ENCODE results near the gene MYO9A. TPM values are rescaled to one million over a fixed set of nuclear protein-coding genes. Genes with fewer than 3 reads are reported as not detected.

The MYO9A gene
- total RNA-seq, 1 donor from 2014 or later, result 17.0 TPM

DNA sequence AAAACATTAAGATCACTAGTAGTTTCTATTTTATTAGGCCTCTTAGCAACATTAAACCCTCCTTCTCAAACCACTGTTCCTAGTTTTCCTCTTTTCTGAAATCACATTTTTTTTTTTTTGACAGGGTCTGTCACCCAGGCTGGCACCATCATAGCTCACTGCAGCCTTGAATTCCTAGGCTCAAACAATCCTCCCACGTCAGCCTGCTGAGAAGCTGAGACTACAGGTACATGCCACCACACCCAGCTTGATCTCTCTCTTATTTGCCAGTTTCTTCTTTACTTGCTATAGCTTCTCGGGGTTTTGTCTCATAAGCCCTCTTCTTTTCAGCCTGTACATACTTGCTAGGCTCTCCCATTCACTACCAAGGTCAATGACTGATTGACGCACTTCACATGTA, 28.3 kb upstream of the MYO9A start:
- DNase-seq (ENCODE audit: low read depth), result no peak
- Histone ChIP-seq H3K4me3 (ENCODE audit: low read depth, low read length) (no peak overlapping the region), H3K36me3 (ENCODE audit: control insufficient read depth, insufficient read depth, low read length) (no peaks in the 10 kb centered on the region), H3K27me3 (ENCODE audit: control insufficient read depth, insufficient read depth, low read length) (no peaks in the 10 kb centered on the region)
- TF ChIP-seq, protein P1, sequence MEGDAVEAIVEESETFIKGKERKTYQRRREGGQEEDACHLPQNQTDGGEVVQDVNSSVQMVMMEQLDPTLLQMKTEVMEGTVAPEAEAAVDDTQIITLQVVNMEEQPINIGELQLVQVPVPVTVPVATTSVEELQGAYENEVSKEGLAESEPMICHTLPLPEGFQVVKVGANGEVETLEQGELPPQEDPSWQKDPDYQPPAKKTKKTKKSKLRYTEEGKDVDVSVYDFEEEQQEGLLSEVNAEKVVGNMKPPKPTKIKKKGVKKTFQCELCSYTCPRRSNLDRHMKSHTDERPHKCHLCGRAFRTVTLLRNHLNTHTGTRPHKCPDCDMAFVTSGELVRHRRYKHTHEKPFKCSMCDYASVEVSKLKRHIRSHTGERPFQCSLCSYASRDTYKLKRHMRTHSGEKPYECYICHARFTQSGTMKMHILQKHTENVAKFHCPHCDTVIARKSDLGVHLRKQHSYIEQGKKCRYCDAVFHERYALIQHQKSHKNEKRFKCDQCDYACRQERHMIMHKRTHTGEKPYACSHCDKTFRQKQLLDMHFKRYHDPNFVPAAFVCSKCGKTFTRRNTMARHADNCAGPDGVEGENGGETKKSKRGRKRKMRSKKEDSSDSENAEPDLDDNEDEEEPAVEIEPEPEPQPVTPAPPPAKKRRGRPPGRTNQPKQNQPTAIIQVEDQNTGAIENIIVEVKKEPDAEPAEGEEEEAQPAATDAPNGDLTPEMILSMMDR (IDR thresholded peaks at IDR 0.05; ENCODE audit: insufficient read depth, low read length, poor library complexity, severe bottlenecking), result no peak

DNA sequence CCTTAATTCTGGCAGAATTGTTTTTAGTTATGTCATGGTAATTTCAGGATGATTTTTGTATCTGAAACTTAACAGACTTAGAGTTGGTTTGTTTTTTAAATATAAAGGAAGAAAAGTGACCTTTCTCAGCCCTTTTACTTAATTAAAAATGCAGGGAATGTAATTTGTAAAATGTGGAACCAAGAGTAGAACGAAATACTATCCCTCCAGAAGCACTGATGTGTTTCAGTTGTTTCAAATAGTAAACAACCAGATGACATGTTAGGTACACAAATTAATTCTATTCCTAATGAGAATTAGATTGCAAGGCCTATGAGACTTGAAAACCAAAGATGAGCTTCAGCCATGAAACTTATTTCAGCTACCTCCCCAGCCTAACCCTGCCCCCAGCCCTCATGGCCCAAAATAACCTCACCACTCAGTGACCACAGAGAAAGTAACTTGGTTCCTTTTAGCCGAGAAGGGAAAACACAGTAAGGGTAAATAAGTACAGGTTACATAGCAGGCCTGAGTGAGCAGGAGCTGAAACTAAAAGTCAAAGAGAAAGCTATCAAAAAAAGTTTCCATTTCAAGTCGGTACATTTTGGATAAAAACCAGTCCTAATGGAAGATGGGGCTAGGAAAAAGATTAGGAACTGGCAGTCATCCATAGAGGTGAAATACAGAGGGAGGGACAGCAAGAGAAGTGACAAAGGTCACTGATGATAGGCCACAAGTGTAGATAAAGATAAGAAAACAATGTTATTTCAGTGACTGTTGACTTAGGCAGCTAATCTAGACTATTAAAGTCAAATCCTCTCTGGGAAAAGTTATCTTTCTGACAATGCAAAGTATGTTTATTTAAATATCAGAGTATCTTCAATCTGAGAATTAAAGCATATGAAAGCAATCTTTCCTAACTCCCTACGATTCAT, 23.5 kb upstream of the MYO9A start:
- H3K4me3 ChIP-seq (ENCODE audit: low read depth, low read length), result no peak overlapping the region
- TF ChIP-seq, protein P1 (IDR thresholded peaks at IDR 0.05; ENCODE audit: insufficient read depth, low read length, poor library complexity, severe bottlenecking), result no peak
- no peaks in the 10 kb centered on the region for H3K27me3 ChIP-seq (ENCODE audit: control insufficient read depth, insufficient read depth, low read length)
- no peaks in the 10 kb centered on the region for H3K36me3 ChIP-seq (ENCODE audit: control insufficient read depth, insufficient read depth, low read length)
- DNase-seq (ENCODE audit: low read depth), result no peak

DNA sequence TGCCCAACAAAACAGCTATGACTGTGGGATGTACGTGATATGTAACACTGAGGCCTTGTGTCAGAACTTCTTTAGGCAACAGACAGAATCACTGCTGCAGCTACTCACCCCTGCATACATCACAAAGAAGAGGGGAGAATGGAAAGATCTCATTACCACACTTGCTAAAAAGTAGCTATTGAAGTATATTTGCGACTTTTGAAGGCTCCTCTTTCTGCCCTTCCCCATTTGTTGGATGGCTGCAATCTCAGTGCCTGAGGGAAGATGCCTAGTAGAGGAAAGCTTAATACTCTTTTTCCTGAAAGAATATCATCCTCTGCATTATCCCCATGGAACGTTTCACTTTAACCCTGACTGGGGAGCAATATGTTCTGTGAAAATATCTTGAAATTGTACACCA, 22.1 kb upstream of the MYO9A start:
- no peak overlapping the region for H3K4me3 ChIP-seq (ENCODE audit: low read depth, low read length)
- TF ChIP-seq, protein P1 (IDR thresholded peaks at IDR 0.05; ENCODE audit: insufficient read depth, low read length, poor library complexity, severe bottlenecking), result no peak
- H3K36me3 ChIP-seq (ENCODE audit: control insufficient read depth, insufficient read depth, low read length), result no peaks in the 10 kb centered on the region

DNA sequence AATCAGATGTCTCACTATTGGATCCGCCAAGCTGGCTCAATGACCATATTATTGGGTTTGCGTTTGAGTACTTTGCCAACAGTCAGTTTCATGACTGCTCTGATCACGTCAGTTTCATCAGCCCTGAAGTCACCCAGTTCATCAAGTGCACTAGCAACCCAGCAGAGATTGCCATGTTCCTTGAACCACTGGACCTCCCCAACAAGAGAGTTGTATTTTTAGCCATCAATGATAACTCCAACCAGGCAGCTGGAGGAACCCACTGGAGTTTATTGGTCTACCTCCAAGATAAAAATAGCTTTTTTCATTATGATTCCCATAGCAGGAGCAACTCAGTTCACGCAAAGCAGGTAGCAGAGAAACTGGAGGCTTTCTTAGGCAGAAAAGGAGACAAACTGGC, 21.7 kb upstream of the MYO9A start:
- TF ChIP-seq, protein P1 (IDR thresholded peaks at IDR 0.05; ENCODE audit: insufficient read depth, low read length, poor library complexity, severe bottlenecking), result no peak
- DNase-seq (ENCODE audit: low read depth), result no peak

More for the DNA sequence above, 22.1 kb upstream of the MYO9A start:
- H3K27me3 ChIP-seq (ENCODE audit: control insufficient read depth, insufficient read depth, low read length), result no peaks in the 10 kb centered on the region
- DNase-seq (ENCODE audit: low read depth), result no peak

DNA sequence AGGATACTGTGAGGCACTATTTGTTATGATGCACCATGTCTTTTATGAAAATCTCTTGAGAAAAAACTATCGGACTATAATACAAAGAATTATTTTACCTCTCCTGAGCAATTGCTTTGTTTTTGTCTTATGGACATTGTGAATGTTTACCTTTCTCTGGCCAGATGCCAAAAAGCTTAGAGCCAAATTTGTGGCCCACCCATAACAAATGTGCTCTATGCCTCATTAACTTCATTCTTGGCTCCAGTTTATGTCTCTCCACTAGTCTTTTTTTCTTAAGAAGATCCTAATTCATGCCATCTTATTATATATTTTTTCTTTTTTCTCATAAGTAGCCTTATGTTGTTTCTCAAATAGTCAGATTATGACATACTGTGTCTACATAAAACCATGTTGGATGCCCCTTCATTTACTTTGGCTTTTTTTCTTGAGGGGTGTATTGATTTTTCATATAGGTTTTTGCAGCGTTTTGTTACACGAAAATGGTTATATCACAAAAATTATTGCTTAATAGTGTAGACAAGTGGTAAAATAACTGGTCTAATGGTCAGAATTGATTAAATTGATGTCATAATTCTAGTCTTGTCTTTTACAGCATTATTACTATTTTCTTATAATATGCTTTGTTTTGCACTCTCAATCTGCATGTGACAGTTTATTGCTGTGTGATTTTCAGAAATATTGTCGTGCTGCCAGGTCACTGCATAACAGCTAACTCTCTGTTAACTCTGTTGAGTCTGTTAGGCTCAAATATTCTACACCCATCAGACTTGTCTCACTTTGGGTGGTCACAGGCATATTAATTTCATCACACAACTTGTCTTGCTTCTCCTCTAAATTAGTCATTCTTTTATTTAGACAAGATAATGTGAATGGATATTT, 18.5 kb upstream of the MYO9A start:
- TF ChIP-seq, protein P1 (IDR thresholded peaks at IDR 0.05; ENCODE audit: insufficient read depth, low read length, poor library complexity, severe bottlenecking), result no peak
- no peaks in the 10 kb centered on the region for H3K27me3 ChIP-seq (ENCODE audit: control insufficient read depth, insufficient read depth, low read length)
- H3K36me3 ChIP-seq (ENCODE audit: control insufficient read depth, insufficient read depth, low read length), result no peaks in the 10 kb centered on the region
- H3K4me3 ChIP-seq (ENCODE audit: low read depth, low read length), result no peak overlapping the region
- DNase-seq (ENCODE audit: low read depth), result no peak

More for the DNA sequence above, 21.7 kb upstream of the MYO9A start:
- H3K36me3 ChIP-seq (ENCODE audit: control insufficient read depth, insufficient read depth, low read length), result no peaks in the 10 kb centered on the region
- H3K4me3 ChIP-seq (ENCODE audit: low read depth, low read length), result no peak overlapping the region
- H3K27me3 ChIP-seq (ENCODE audit: control insufficient read depth, insufficient read depth, low read length), result no peaks in the 10 kb centered on the region

Measured in kidney epithelial cell (primary cell).